Measurements from ENCODE around the gene FOXJ3. TPM values are rescaled to one million over a fixed set of nuclear protein-coding genes. Genes with fewer than 3 reads are reported as not detected.

Gene FOXJ3
- total and polyA plus RNA-seq, 2 donors from 2014 or later = 11.8 to 45.5 TPM

- Histone ChIP-seq H3K9ac (ENCODE audit: low read length in 3 of 3) (no peak overlapping the region), H3K36me3 (ENCODE audit: control insufficient read depth in 2 of 3, insufficient read depth in 3 of 3, low read length in 3 of 3) (no peaks in the 10 kb centered on the region), H3K4me1 (ENCODE audit: control insufficient read depth in 2 of 3, insufficient read depth in 2 of 3, low read depth in 1 of 3, low read length in 3 of 3) (peaks cover 0 to 6% (median 0%) of the 10 kb centered on the region in 3 donors), H3K27ac (ENCODE audit: low read depth in 2 of 2, low read length in 2 of 2) (no peak overlapping the region), H3K9me3 (ENCODE audit: control insufficient read depth in 2 of 3, insufficient read depth in 1 of 3, low read length in 3 of 3) (no peaks in the 10 kb centered on the region), H3K4me3 (ENCODE audit: low read length in 3 of 3) (no peak overlapping the region), H3K27me3 (ENCODE audit: control insufficient read depth, insufficient read depth, low read length) (no peaks in the 10 kb centered on the region)
- intact Hi-C loops (cut with DNase I) = no loop called here
- no peak for TF ChIP-seq CTCF (IDR thresholded peaks at IDR 0.05; ENCODE audit: borderline replicate concordance, extremely low read depth, insufficient read depth)
- FAIRE-seq = no peak
- DNase-seq = no peak
Measured at GRCh38 chr1:42258218-42258617, 76.8 kb downstream of the FOXJ3 start.

- H3K4me3 ChIP-seq (ENCODE audit: low read length in 3 of 3) = no peak overlapping the region
- intact Hi-C loops (cut with DNase I) = no loop called here
- no peak for TF ChIP-seq CTCF (IDR thresholded peaks at IDR 0.05; ENCODE audit: borderline replicate concordance, extremely low read depth, insufficient read depth)
- H3K27me3 ChIP-seq (ENCODE audit: control insufficient read depth, insufficient read depth, low read length) = no peaks in the 10 kb centered on the region
- H3K36me3 ChIP-seq (ENCODE audit: control insufficient read depth in 2 of 3, insufficient read depth in 3 of 3, low read length in 3 of 3) = no peaks in the 10 kb centered on the region
- H3K9me3 ChIP-seq (ENCODE audit: control insufficient read depth in 2 of 3, insufficient read depth in 1 of 3, low read length in 3 of 3) = peaks cover 0 to 1% (median 0%) of the 10 kb centered on the region in 3 donors
- no peak overlapping the region for H3K9ac ChIP-seq (ENCODE audit: low read length in 3 of 3)
- no peak for FAIRE-seq
- DNase-seq = no peak
- H3K27ac ChIP-seq (ENCODE audit: low read depth in 2 of 2, low read length in 2 of 2) = no peak overlapping the region
- H3K4me1 ChIP-seq (ENCODE audit: control insufficient read depth in 2 of 3, insufficient read depth in 2 of 3, low read depth in 1 of 3, low read length in 3 of 3) = no peaks in the 10 kb centered on the region
Measured at GRCh38 chr1:42251042-42251441, 84.0 kb downstream of the FOXJ3 start.

- no peak overlapping the region for H3K27ac ChIP-seq (ENCODE audit: low read depth in 2 of 2, low read length in 2 of 2)
- no peaks in the 10 kb centered on the region for H3K27me3 ChIP-seq (ENCODE audit: control insufficient read depth, insufficient read depth, low read length)
- H3K36me3 ChIP-seq (ENCODE audit: control insufficient read depth in 2 of 3, insufficient read depth in 3 of 3, low read length in 3 of 3) = no peaks in the 10 kb centered on the region
- DNase-seq (no peak), FAIRE-seq (no peak)
- H3K9ac ChIP-seq (ENCODE audit: low read length in 3 of 3) = no peak overlapping the region
- H3K4me1 ChIP-seq (ENCODE audit: control insufficient read depth in 2 of 3, insufficient read depth in 2 of 3, low read depth in 1 of 3, low read length in 3 of 3) = no peaks in the 10 kb centered on the region
- H3K4me3 ChIP-seq (ENCODE audit: low read length in 3 of 3) = no peak overlapping the region
- H3K9me3 ChIP-seq (ENCODE audit: control insufficient read depth in 2 of 3, insufficient read depth in 1 of 3, low read length in 3 of 3) = peaks cover 0 to 1% (median 0%) of the 10 kb centered on the region in 3 donors
- no peak for TF ChIP-seq CTCF (IDR thresholded peaks at IDR 0.05; ENCODE audit: borderline replicate concordance, extremely low read depth, insufficient read depth)
- intact Hi-C loops (cut with DNase I) = no loop called here
Measured at GRCh38 chr1:42250164-42250563, 84.9 kb downstream of the FOXJ3 start.
